22Rv1 (cell line): Measurements from ENCODE around the gene PLXNA2.

Experiments used
- CTCF ChIP-seq: fragments of 450-650 bp; IDR thresholded peaks from 2 replicates; pipeline ENCODE4 v1.5.1; 2017; ENCODE audit warnings: mild to moderate bottlenecking
- ZFX ChIP-seq: fragments of 450-650 bp; IDR thresholded peaks from 2 replicates; pipeline ENCODE4 v1.6.1; 2017; ENCODE audit warnings: antibody characterized with exemption, borderline replicate concordance

- TF ChIP-seq CTCF: no peak
- TF ChIP-seq ZFX: no peak
Observed at GRCh38 chr1:208015255-208015654, 228.9 kb downstream of the PLXNA2 start.
